GM21529 (cell line): ENCODE data around the gene TEX2.
A peak's percentile ranks its signal among the peaks of the same experiment; 100 is the strongest.

ENCODE experiments used
- ATAC-seq: cut with Tn5 transposase; IDR thresholded peaks from one replicate; pipeline ENCODE4 v1.9.1; 2021; ENCODE audit not compliant: unreplicated experiment

The TEX2 gene

GRCh38 chr17:64120972-64121786, 141.9 kb downstream of the TEX2 start:
- peak; percentile 84 for ATAC-seq

DNA sequence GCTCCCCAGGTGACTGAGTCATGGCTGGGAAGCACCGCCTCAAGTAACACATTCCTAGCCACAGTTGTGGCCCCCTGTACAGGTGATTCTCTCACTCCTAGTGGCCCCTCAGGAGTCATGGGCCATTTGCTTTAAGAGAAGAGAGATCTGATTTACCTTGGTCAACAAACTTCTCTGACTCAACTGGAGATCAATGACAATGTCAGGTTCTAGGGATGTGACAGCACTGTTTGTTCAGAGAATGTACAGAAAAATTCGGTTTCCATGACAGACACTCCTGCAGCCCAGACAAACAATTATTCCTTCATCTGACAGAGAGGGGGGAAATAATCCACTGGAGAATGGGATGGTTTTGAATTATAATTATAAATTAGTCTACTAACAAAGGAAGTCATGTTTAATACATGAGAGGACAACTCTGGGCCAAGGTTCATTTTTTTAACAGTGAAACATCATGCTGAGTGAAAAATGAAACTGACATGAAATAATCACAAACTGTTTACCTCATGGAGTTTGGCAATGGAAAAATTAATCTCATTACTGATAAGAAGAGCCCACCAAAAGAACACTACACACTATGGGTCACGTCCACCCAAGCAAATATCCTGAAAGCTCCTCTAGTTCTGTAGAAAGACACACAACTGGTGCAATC, 142.8 kb downstream of the TEX2 start:
- ATAC-seq = no peak

DNA sequence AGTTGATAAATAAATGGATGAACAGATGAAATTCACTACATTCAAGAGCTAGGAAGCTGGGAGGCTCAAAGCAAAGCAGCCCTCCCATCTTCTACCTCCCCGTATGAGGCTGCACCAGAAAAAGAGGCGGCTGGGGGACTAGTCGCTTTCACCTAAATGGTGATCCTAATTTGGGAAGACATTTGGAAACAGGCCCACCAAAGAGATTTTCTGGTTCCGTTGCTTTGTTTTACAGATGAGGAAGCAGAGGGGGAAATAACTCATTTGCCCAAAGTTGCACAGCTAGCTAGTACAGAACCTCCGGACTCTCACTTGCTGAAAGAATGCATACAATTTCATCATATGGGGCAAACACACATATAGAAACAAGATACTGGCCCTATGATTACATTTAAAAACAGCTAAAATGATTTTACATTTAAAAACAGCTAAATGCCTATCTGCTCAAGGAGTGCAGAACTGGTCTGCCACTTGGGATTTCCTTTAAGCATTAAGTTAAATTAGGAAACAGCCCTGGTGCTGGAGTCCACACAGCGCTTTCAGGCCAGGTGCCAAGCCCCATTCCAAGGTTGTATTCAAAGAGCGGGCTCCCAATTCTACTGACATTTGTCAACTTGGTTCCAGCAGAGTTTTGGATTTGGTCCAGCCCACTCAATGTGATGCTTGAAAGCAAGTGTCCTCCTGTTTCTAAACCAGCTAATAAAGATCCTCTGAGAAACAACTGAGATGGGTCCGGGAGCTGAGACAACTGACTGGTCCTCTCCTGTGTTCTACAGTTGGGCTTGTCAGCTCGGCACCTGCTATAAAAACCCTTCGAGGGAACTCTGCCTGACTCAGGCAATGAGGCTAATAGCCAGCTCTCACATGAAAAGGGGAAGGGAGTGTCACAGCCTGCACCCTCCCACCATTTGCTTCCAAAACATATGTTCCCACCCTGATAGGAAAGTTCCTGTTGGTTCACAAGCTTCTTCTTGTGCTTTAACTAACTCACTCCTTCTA, 144.8 kb downstream of the TEX2 start:
- no peak for ATAC-seq

GRCh38 chr17:64115822-64116534, 147.1 kb downstream of the TEX2 start:
- no peak for ATAC-seq

DNA sequence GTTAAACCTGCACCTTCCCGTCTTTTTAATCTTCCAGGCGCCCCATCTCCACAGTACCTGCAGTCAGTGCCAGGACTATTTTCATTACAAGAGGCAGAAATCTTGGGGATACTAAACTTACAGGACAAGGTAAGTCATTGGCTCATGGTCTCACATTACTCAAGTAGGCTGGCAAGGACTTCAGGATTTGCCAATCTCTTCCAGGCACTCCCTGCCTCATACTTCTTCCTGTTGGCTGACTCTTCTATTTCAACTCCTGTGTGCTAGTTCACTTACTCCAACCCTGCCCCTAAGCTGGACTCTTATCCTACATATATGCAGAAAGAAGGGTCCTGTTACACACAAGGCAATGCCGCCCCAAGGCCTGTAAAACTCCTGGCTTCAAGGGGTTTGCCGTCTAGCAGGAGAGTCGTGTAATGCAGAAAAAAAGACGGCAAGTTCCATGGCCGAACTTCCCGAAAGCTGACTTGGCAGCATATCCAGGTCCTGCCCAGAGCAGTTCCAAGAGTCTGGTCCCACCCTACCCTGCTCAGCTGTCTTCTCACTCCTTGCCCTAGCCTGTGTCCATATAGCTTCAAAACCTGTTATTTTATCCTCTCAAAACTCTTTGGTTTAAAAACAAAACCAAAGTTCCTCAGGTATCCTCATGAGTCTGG, 147.9 kb downstream of the TEX2 start:
- no peak for ATAC-seq

GRCh38 chr17:64113006-64113405, 150.1 kb downstream of the TEX2 start:
- no peak for ATAC-seq

- no peak for ATAC-seq
These were observed 151.2 kb downstream of the TEX2 start for GRCh38 chr17:64111831-64112230.

DNA sequence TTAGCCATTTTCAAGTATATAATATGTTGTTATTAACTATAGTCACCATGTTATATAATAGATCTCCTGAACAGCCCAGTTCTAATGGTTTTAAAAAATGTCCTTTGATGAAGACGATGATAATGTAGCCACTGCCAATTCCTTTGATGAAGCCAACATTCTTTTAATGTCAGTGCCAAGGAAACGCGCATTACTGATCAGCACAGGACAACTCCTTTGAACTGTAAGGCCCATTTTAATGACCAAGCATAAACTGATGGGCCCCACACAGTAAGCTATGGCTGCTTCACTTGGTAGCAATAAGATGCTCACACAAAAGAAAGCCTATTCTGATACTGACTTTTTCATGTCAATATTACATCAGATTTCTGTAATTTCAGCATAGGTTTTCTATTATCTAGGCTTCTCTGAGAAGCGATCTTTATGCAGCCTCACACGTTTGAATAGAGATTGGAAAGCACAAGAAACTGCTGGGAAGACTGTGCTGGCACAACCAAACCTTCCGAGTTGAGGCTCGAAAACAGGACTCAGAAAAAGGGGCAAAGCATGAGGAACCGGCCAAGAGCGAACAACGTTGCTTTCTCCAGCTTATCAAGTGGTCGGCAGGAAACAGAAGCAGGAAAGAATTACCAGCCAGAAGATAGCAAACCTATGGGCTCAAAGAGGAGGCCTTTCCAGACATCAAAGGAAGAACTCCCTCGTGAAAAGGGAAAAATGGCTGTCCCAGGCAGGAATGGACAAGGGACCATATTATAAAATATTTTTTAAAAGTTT, 152.5 kb downstream of the TEX2 start:
- no peak for ATAC-seq

GRCh38 chr17:64109400-64109799, 153.7 kb downstream of the TEX2 start:
- ATAC-seq = no peak

- ATAC-seq = no peak
These were observed 155.4 kb downstream of the TEX2 start for GRCh38 chr17:64107500-64108236.

- ATAC-seq = no peak
These were observed 156.1 kb downstream of the TEX2 start for GRCh38 chr17:64106918-64107317.

- peak; percentile 61 for ATAC-seq
These were observed 159.4 kb downstream of the TEX2 start for GRCh38 chr17:64103391-64104364.

GRCh38 chr17:64102627-64103390, 160.3 kb downstream of the TEX2 start:
- ATAC-seq = no peak

- no peak for ATAC-seq
These were observed 163.5 kb downstream of the TEX2 start for GRCh38 chr17:64099543-64099942.
